Endothelial cell of umbilical vein (primary cell): Measurements from ENCODE around the gene DUOX2. TPM values are rescaled to one million over a fixed set of nuclear protein-coding genes. Genes with fewer than 3 reads are reported as not detected.

Experiments used
- BruUV-seq: library from RNA; stranded (reverse); fragments of 400-500 nt; replicated peaks from 2 replicates; lab custom pipeline; 2021; lab: Mats Ljungman, UMichigan
- CTCF ChIA-PET: fragments of 300-600, 350-600 bp; sonication (Branson Sonifier 250); formaldehyde crosslinking; loops from one replicate; lab custom pipeline; 2021; ENCODE audit warnings: antibody characterized with exemption, inconsistent platforms; lab: Charles Lee
- POLR2A ChIA-PET: fragments of 300-600, 350-600 bp; sonication (Branson Sonifier 250); formaldehyde crosslinking; loops from one replicate; lab custom pipeline; 2021; ENCODE audit warnings: antibody characterized with exemption, inconsistent platforms; lab: Charles Lee
- DNase-seq: peaks from one replicate; pipeline ENCODE4 v3.0.0-alpha.2; 2011; ENCODE audit warnings: low read depth, low spot score
- FAIRE-seq: peaks from 2 replicates; lab custom pipeline; 2011; peaks lifted over from hg19 to GRCh38; lab: Jason Lieb, UNC
- H2AFZ ChIP-seq: 2 replicates; pipeline ENCODE4 v1.6.0; 2012; ENCODE audit warnings: low read depth, low read length, control low read depth, inconsistent platforms
- H3K27ac ChIP-seq: 2 replicates; pipeline ENCODE4 v1.5.1; 2011; ENCODE audit warnings: low read depth, mild to moderate bottlenecking, control low read depth, low read length, moderate library complexity; ENCODE audit not compliant: insufficient read depth
- H3K27me3 ChIP-seq, 2 experiments: 2 replicates each; pipeline versions ENCODE4 v1.6.0 to v1.6.1; 2011; ENCODE audit warnings: low read length in 2 of 2, mixed read lengths in 1 of 2; ENCODE audit not compliant: control insufficient read depth in 2 of 2, insufficient read depth in 2 of 2
- H3K36me3 ChIP-seq, 2 experiments: 2 replicates in 1 of 2; 3 replicates in 1 of 2; pipeline ENCODE4 v1.5.1; 2011; ENCODE audit warnings: low read length in 2 of 2, mild to moderate bottlenecking in 1 of 2, moderate library complexity in 1 of 2; ENCODE audit not compliant: control insufficient read depth in 2 of 2, insufficient read depth in 2 of 2; ENCODE audit errors: extremely low read depth in 1 of 2
- H3K4me1 ChIP-seq: 3 replicates; pipeline ENCODE4 v1.5.1; 2011; ENCODE audit warnings: mild to moderate bottlenecking, low read length; ENCODE audit not compliant: control insufficient read depth, insufficient read depth; ENCODE audit errors: extremely low read depth
- H3K4me2 ChIP-seq: 2 replicates; pipeline ENCODE4 v1.6.1; 2011; ENCODE audit warnings: low read length, control low read depth, mixed read lengths; ENCODE audit not compliant: insufficient read depth
- H3K4me3 ChIP-seq, 3 experiments: fragments of 200-600 bp in 1 of 3; sonication (generic), shearing (Covaris generic) in 1 of 3; replicated peaks in 1 of 3; 2 replicates each; pipeline ENCODE4 v1.5.1; 2011 to 2016; ENCODE audit warnings: control low read depth in 3 of 3, low read length in 3 of 3, mild to moderate bottlenecking in 2 of 3, inconsistent platforms in 1 of 3, low read depth in 1 of 3, moderate library complexity in 1 of 3; ENCODE audit not compliant: insufficient read depth in 1 of 3
- H3K79me2 ChIP-seq: 2 replicates; pipeline ENCODE4 v1.6.0; 2012; ENCODE audit warnings: low read length, inconsistent platforms; ENCODE audit not compliant: control insufficient read depth, insufficient read depth
- H3K9ac ChIP-seq: replicated peaks from 2 replicates; pipeline ENCODE3; 2011; ENCODE audit warnings: low read length, control low read depth; ENCODE audit not compliant: insufficient read depth; ENCODE audit errors: extremely low read depth
- H3K9me1 ChIP-seq: replicated peaks from 3 replicates; pipeline ENCODE4 v1.6.0; 2011; ENCODE audit warnings: mild to moderate bottlenecking, low read length; ENCODE audit not compliant: control insufficient read depth, insufficient read depth; ENCODE audit errors: extremely low read depth
- H3K9me3 ChIP-seq: replicated peaks from 2 replicates; pipeline ENCODE4 v1.5.1; 2012; ENCODE audit warnings: low read length, inconsistent platforms; ENCODE audit not compliant: control insufficient read depth, insufficient read depth
- H4K20me1 ChIP-seq: replicated peaks from 2 replicates; pipeline ENCODE3; 2011; ENCODE audit warnings: mild to moderate bottlenecking, low read length; ENCODE audit not compliant: control insufficient read depth, insufficient read depth; ENCODE audit errors: extremely low read depth
- EZH2 ChIP-seq: IDR thresholded peaks from 2 replicates; pipeline ENCODE4 v1.6.1; 2012; ENCODE audit warnings: borderline replicate concordance, low read depth, mild to moderate bottlenecking, moderate library complexity, low read length, inconsistent platforms; ENCODE audit not compliant: severe bottlenecking
- FOS ChIP-seq: IDR thresholded peaks from 2 replicates; pipeline ENCODE4 v1.6.1; 2011; ENCODE audit warnings: mild to moderate bottlenecking, low read length, moderate library complexity, borderline replicate concordance; ENCODE audit not compliant: insufficient read depth
- GATA2 ChIP-seq: IDR thresholded peaks from 2 replicates; pipeline ENCODE4 v1.7.0; 2011; ENCODE audit warnings: low read depth, mild to moderate bottlenecking, moderate library complexity, mixed read lengths, low read length; ENCODE audit not compliant: insufficient read length, insufficient read depth
- JUN ChIP-seq: IDR thresholded peaks from 2 replicates; pipeline ENCODE4 v1.6.1; 2011; ENCODE audit warnings: borderline replicate concordance, low read depth; ENCODE audit not compliant: insufficient read length, insufficient read depth
- MAX ChIP-seq: IDR thresholded peaks from 2 replicates; pipeline ENCODE4 v1.6.1; 2011; ENCODE audit not compliant: insufficient read depth, insufficient read length
- MYC ChIP-seq: IDR thresholded peaks from one replicate; pipeline ENCODE4 v1.6.1; 2011; ENCODE audit warnings: mild to moderate bottlenecking, low read depth, low read length
- POLR2A ChIP-seq: IDR thresholded peaks from 2 replicates; pipeline ENCODE4 v1.6.1; 2012; ENCODE audit warnings: low read depth, mild to moderate bottlenecking, control low read depth, low read length
- POLR2AphosphoS5 ChIP-seq: IDR thresholded peaks from 2 replicates; pipeline ENCODE4 v1.6.1; 2012; ENCODE audit warnings: low read depth, mild to moderate bottlenecking, control low read depth, low read length, moderate library complexity; ENCODE audit not compliant: insufficient read depth
- dilution Hi-C: fragments of 300-500 bp; cut with MboI; formaldehyde crosslinking; loops from one replicate; pipeline ENCODE4 v1.15.0; 2019; ENCODE audit warnings: low sequenced_read_pairs; ENCODE audit not compliant: extremely low pct_ligation_motif_present
- intact Hi-C: fragments of 100-400 bp; cut with micrococcal nuclease; formaldehyde crosslinking; loops from one replicate; pipeline ENCODE4 v1.10.0; 2022
- polyA plus RNA-seq, 4 experiments: library from polyadenylated mRNA; depleted of rRNA in 3 of 4; stranded (reverse) in 3 of 4; unstranded in 1 of 4; fragments of >200 nt; gene quantifications; 2 replicates each; pipeline versions ENCODE4 v1.2.1 to v1.2.3, GENCODE V29; 2011 to 2012; ENCODE audit warnings: missing spikeins in 1 of 4
- total RNA-seq: library from RNA; stranded (reverse); gene quantifications from 2 replicates; pipeline ENCODE4 v1.2.3, GENCODE V29; 2021
- TF ChIP-seq, protein P1 (sequence below), 2 donors: IDR thresholded peaks; 1 replicate in 1 of 2; 2 replicates in 1 of 2; pipeline ENCODE4 v1.5.1; 2011; ENCODE audit warnings: low read length in 2 of 2, mild to moderate bottlenecking in 2 of 2, moderate library complexity in 2 of 2, control low read depth in 1 of 2, inconsistent platforms in 1 of 2, low read depth in 1 of 2; ENCODE audit not compliant: insufficient read depth in 1 of 2; ENCODE audit errors: extremely low read depth in 1 of 2

DUOX2 gene
- total and polyA plus RNA-seq, 2 donors (not counting 3 experiments of a cell fraction or from before 2014, with no cell fraction given): 0.01 TPM; not detected in 1

DNA sequence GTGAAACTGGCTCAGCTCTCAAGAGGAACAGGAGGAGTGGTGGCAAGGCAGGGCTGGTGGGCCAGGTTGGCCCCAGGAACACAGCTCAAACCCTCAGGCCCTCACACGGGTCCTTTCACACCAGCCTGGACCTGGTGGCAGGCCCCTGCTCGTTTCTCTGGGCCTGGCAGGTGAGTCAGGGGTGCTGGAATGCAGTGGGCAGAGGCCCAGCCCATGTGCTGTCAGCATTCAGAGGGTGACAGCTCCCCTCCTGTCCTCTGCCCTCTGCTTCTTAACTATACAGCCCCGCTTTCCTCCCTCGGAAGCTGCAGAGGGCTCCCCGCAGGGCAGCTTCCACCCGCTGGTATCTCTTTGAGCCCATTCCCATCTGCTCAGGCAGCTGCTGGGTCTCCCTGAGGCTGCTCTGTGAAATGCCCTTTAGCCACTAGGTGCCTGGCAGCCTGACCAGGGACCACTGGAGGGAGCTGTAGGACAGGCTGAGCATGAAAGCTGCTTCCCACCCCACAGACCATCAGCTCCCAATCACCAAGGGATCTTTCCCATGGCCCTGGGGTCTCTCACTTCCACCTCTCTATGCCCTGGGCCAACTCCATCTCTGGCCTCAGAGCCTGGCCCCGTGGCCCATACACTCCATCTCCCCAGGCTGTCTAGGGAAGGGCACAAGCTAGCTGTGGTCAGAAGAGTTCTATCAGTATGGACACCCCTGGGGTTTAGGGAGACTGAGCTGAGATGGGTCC is 49.0 kb upstream of the DUOX2 start:
- Histone ChIP-seq H2AFZ (no peak overlapping the region), H3K9ac (no peak overlapping the region), H3K27ac (no peak overlapping the region), H3K9me1 (no peaks in the 10 kb centered on the region), H3K27me3 (no peaks in the 10 kb centered on the region), H3K4me1 (peaks cover 3% of the 10 kb centered on the region), H3K9me3 (no peaks in the 10 kb centered on the region), H4K20me1 (no peaks in the 10 kb centered on the region), H3K79me2 (no peaks in the 10 kb centered on the region), H3K4me3 (no peak overlapping the region), H3K4me2 (no peak overlapping the region), H3K36me3 (no peaks in the 10 kb centered on the region)
- POLR2A ChIA-PET: interaction anchor here (0.6 to 1.2 kb wide), 3 partner anchors 9 to 239 kb away, joined by 3 to 4 read pairs (median 3); a partner anchor contains a TSS
- dilution Hi-C loops (no loop called here), intact Hi-C loops (loop anchor here (1.0 kb wide), 5 partner anchors 35 to 451 kb away; no protein-coding TSS in a partner anchor)
- no TSS peak for BruUV-seq
- DNase-seq: peak; percentile 82
- CTCF ChIA-PET: interaction anchor here (0.6 to 4.2 kb wide), 45 partner anchors 9 to 477 kb away, joined by 3 to 98 read pairs (median 6); partner anchors contain the start of genes GATM and SHF
- FAIRE-seq: peak; percentile 94
- TF ChIP-seq, protein P1, sequence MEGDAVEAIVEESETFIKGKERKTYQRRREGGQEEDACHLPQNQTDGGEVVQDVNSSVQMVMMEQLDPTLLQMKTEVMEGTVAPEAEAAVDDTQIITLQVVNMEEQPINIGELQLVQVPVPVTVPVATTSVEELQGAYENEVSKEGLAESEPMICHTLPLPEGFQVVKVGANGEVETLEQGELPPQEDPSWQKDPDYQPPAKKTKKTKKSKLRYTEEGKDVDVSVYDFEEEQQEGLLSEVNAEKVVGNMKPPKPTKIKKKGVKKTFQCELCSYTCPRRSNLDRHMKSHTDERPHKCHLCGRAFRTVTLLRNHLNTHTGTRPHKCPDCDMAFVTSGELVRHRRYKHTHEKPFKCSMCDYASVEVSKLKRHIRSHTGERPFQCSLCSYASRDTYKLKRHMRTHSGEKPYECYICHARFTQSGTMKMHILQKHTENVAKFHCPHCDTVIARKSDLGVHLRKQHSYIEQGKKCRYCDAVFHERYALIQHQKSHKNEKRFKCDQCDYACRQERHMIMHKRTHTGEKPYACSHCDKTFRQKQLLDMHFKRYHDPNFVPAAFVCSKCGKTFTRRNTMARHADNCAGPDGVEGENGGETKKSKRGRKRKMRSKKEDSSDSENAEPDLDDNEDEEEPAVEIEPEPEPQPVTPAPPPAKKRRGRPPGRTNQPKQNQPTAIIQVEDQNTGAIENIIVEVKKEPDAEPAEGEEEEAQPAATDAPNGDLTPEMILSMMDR (IDR thresholded peaks at IDR 0.05; ENCODE audit: extremely low read depth in 1 of 2, insufficient read depth in 1 of 2, low read depth in 1 of 2, low read length in 2 of 2): peak; percentile 91 to 96
- no peak for TF ChIP-seq GATA2

- Histone ChIP-seq H2AFZ (no peak overlapping the region), H3K9ac (no peak overlapping the region), H3K4me1 (peaks cover 3% of the 10 kb centered on the region), H3K36me3 (no peaks in the 10 kb centered on the region), H4K20me1 (no peaks in the 10 kb centered on the region), H3K27ac (no peak overlapping the region), H3K79me2 (no peaks in the 10 kb centered on the region), H3K4me2 (no peak overlapping the region), H3K9me1 (no peaks in the 10 kb centered on the region), H3K27me3 (no peaks in the 10 kb centered on the region), H3K4me3 (no peak overlapping the region), H3K9me3 (no peaks in the 10 kb centered on the region)
- BruUV-seq: no TSS peak
- intact Hi-C loops (no loop called here), dilution Hi-C loops (no loop called here)
- no peak for DNase-seq
- no peak for TF ChIP-seq POLR2AphosphoS5
- TF ChIP-seq GATA2: no peak
- no peak for TF ChIP-seq JUN
- no peak for TF ChIP-seq FOS
- no peak for TF ChIP-seq MAX
- TF ChIP-seq, protein P1 (IDR thresholded peaks at IDR 0.05; ENCODE audit: extremely low read depth in 1 of 2, insufficient read depth in 1 of 2, low read depth in 1 of 2, low read length in 2 of 2): no peak
- TF ChIP-seq MYC: no peak
- TF ChIP-seq POLR2A: no peak
- TF ChIP-seq EZH2: no peak
- ChIA-PET CTCF (interaction anchor here (1.2 to 3.4 kb wide), 5 partner anchors 15 to 297 kb away, joined by 3 to 25 read pairs (median 3); no protein-coding TSS in a partner anchor), POLR2A (no interaction called here)
- no peak for FAIRE-seq
Observed at GRCh38 chr15:45161666-45162065, 47.7 kb upstream of the DUOX2 start.
